Adrenal gland (tissue), 12 donors: Measurements from ENCODE around the gene SMG6. TPM values are rescaled to one million over a fixed set of nuclear protein-coding genes. Genes with fewer than 3 reads are reported as not detected.

ENCODE experiments used
- DNase-seq, 7 donors: peaks; one replicate each; pipeline ENCODE4 v3.0.0-alpha.2; 2019 to 2020
- H3K27ac ChIP-seq, 5 donors: fragments of 200-600 bp; sonication (generic) in 4 of 5; 1 replicate in 3 of 5; 2 replicates in 2 of 5; pipeline versions ENCODE4 v1.5.1 to v1.8.0; 2016 to 2020; ENCODE audit warnings: mild to moderate bottlenecking in 1 of 5
- H3K27me3 ChIP-seq: fragments of 200-600 bp; 2 replicates; pipeline ENCODE4 v1.8.0; 2021
- H3K36me3 ChIP-seq, 2 donors: fragments of 200-600 bp; replicated peaks in 1 of 2; 1 replicate in 1 of 2; 2 replicates in 1 of 2; pipeline versions ENCODE4 v1.5.1 to v1.8.0; 2018 to 2022
- H3K4me1 ChIP-seq, 2 donors: fragments of 200-600 bp; replicated peaks in 1 of 2; 1 replicate in 1 of 2; 2 replicates in 1 of 2; pipeline versions ENCODE4 v1.5.1 to v1.8.0; 2018 to 2021
- H3K4me3 ChIP-seq, 4 donors: fragments of 200-600 bp; sonication (generic) in 3 of 4; one replicate each; pipeline ENCODE4 v1.5.1; 2016 to 2018
- H3K9me3 ChIP-seq, 3 donors: fragments of 200-600 bp; sonication (generic) in 1 of 3; replicated peaks in 1 of 3; 1 replicate in 2 of 3; 2 replicates in 1 of 3; pipeline versions ENCODE4 v1.5.1 to v1.8.0; 2016 to 2021
- POLR2A ChIP-seq, 2 donors: fragments of 450-650 bp; IDR thresholded peaks; one replicate each; pipeline ENCODE4 v1.6.1; 2017; ENCODE audit warnings: antibody characterized with exemption in 2 of 2, mild to moderate bottlenecking in 2 of 2, moderate library complexity in 1 of 2
- WGBS, 4 donors: extraction: QIAGEN DNeasy Blood & Tissue Kit in 2 of 4; methylation state at CpG; one replicate each; pipeline versions ENCODE4 v1.1.5 to v1.1.7; 2013 to 2017; 5-methylcytosine and 5-hydroxymethylcytosine counted together
- intact Hi-C, 2 donors: fragments of 100-400 bp; cut with DNase I; formaldehyde crosslinking; loops; one replicate each; pipeline versions ENCODE4 v1.14.1 to v1.15.0; 2022 to 2023
- polyA plus RNA-seq, 3 donors: library from polyadenylated mRNA; stranded (reverse); fragments of 200-250 nt in 2 of 3; fragments of 350-450 nt in 1 of 3; fragmentation: Illumina TruSeq in 1 of 3; extraction: RNeasy Lipid Tissue Mini Kit (QIAGEN cat#74804) in 1 of 3; gene quantifications; one replicate each; pipeline ENCODE4 v1.2.3, GENCODE V29; 2013 to 2014
- total RNA-seq, 9 donors: library from RNA; depleted of rRNA in 4 of 9; stranded (reverse); fragments of >200 nt in 4 of 9; fragments of 120-200 nt in 1 of 9; fragmentation: NEBNext Ultra II Directional in 1 of 9; extraction: Animal tissue kit (Norgen Biotek cat#: 25700) in 1 of 9; gene quantifications; one replicate each; pipeline versions ENCODE4 v1.1.0 to v1.2.4, GENCODE V29; 2013 to 2023
- TF ChIP-seq, protein P1 (sequence below), 6 experiments: fragments of 450-650 bp in 4 of 6; fragments of 200-600 bp in 2 of 6; sonication (generic) in 1 of 6; IDR thresholded peaks; 1 replicate in 5 of 6; 2 replicates in 1 of 6; pipeline versions ENCODE4 v1.5.1 to v1.8.0; 2016 to 2021; ENCODE audit warnings: antibody characterized with exemption in 6 of 6, mild to moderate bottlenecking in 2 of 6, moderate library complexity in 1 of 6
- donor health status: healthy with polysubstance abuse.
- donor health status: Bipolar disorder and iron deficiency.
- donor health status: DM: yes; HTN: yes; CAD: no.
- donor health status: DM: no; HTN: no; CAD: no.
- donor health status: DM: no; HTN: no; CAD: no.
- donor health status: DM: yes; HTN: yes; CAD: no.

Gene SMG6
- total and polyA plus RNA-seq, 12 donors = 15.9 to 85.1 (median 44.0) TPM

DNA sequence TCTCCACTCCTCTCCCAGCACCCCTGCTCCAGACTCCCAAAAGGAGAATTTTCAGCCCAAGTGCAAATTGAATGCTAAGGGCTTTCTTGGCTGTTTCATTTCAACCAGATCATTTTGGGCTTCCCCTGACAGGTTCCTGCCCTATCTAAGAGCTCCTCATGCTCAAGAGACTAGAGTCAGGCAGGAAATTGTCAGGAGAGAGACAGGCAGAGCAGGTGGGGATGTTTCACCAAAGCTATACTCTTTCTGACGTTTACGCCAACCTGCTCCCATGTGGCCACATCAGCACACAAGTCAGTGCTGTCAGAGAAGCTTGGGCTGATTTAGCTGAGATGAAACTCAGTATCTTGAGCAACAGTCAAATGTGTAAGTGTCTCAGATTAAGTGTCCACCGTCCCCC lies 217.3 kb downstream of the SMG6 start:
- no peaks in the 10 kb centered on the region for H3K9me3 ChIP-seq
- peak overlapping the region in 4 of 5 donors; percentile 55 to 97 (median 80) for H3K27ac ChIP-seq
- 72 to 81% (median 74%) methylated on average over 3 of the region's 3 CpGs for WGBS, 4 donors
- intact Hi-C loops = no loop called here
- H3K27me3 ChIP-seq = no peaks in the 10 kb centered on the region
- DNase-seq = no peak
- H3K36me3 ChIP-seq = peaks cover 0 to 4% of the 10 kb centered on the region in 2 donors
- TF ChIP-seq POLR2A (IDR thresholded peaks at IDR 0.05) = no peak
- TF ChIP-seq, protein P1, sequence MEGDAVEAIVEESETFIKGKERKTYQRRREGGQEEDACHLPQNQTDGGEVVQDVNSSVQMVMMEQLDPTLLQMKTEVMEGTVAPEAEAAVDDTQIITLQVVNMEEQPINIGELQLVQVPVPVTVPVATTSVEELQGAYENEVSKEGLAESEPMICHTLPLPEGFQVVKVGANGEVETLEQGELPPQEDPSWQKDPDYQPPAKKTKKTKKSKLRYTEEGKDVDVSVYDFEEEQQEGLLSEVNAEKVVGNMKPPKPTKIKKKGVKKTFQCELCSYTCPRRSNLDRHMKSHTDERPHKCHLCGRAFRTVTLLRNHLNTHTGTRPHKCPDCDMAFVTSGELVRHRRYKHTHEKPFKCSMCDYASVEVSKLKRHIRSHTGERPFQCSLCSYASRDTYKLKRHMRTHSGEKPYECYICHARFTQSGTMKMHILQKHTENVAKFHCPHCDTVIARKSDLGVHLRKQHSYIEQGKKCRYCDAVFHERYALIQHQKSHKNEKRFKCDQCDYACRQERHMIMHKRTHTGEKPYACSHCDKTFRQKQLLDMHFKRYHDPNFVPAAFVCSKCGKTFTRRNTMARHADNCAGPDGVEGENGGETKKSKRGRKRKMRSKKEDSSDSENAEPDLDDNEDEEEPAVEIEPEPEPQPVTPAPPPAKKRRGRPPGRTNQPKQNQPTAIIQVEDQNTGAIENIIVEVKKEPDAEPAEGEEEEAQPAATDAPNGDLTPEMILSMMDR (IDR thresholded peaks at IDR 0.05) = no peak
- peaks cover 42 to 84% of the 10 kb centered on the region in 2 donors for H3K4me1 ChIP-seq
- no peak overlapping the region for H3K4me3 ChIP-seq

DNA sequence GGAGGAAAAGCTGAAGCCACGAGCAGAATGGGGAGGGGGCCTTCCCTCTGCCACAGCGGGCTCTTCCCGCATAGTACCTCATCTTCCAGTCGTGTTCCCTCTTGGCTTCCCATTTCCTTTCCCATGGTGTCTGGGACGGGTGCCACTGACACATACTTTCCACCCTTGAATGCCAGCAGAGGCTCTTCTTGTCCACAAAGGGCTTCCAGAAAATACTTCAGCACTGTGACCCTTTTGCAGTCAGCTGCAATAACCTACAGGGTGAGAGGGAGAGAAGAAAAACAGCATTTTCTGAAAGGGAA lies 218.0 kb downstream of the SMG6 start:
- Histone ChIP-seq H3K27ac (peak overlapping the region in 4 of 5 donors; percentile 55 to 97 (median 80)), H3K9me3 (no peaks in the 10 kb centered on the region), H3K27me3 (no peaks in the 10 kb centered on the region), H3K4me3 (no peak overlapping the region), H3K4me1 (peaks cover 42 to 80% of the 10 kb centered on the region in 2 donors), H3K36me3 (peaks cover 0 to 12% of the 10 kb centered on the region in 2 donors)
- TF ChIP-seq, protein P1 (IDR thresholded peaks at IDR 0.05) = no peak
- TF ChIP-seq POLR2A (IDR thresholded peaks at IDR 0.05) = no peak
- peak in 4 of 7 donors; percentile 54 to 80 (median 62) for DNase-seq
- intact Hi-C loops = no loop called here
- WGBS, 4 donors = 23 to 62% (median 50%) methylated on average over 5 of the region's 5 CpGs

DNA sequence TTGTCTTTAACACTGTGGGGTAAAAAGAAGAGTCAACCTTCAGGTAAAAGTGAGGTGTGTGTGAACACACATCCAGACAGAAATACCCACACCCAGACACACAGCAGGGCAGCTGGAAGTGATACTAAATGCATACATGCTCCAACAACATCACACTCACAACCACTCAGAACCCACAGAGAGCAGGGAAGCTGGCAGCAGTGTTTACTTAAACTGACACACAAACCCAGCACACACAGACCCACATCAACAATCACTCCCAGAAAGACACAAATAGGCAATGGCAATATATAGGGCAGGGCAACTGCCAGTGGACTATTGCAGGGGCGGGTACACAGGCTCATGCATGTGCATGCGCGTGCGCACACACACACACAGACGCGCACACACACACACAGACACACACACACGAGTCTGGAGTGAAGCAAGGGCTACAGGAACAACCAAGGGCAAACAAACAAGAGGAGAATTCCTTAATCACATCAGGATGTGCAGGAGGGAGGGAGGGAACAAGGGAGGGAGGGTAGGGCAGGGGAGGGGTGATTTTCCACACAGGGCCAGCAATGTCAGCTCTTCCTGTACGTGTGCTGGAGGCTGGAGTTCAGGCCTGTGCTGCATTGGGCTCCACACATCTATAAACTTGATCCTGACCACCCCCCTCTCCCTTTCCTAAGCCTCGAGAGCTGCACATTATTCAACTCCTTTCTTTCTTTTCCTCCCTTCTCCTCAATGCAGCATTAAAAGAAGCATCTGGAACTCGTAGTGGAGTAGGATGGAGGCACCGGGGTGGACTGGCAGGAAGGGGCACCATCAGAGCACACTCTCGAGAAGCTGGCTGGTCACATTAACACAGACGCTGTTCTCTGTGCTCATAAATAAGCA lies 218.6 kb downstream of the SMG6 start:
- Histone ChIP-seq H3K4me3 (no peak overlapping the region), H3K27ac (peak overlapping the region; percentile 8 to 97 (median 82)), H3K36me3 (peaks cover 0 to 17% of the 10 kb centered on the region in 2 donors), H3K27me3 (no peaks in the 10 kb centered on the region), H3K9me3 (no peaks in the 10 kb centered on the region), H3K4me1 (peaks cover 42 to 74% of the 10 kb centered on the region in 2 donors)
- intact Hi-C loops = no loop called here
- TF ChIP-seq, protein P1 (IDR thresholded peaks at IDR 0.05) = no peak
- TF ChIP-seq POLR2A (IDR thresholded peaks at IDR 0.05) = no peak
- 51 to 63% (median 54%) methylated on average over 8 to 13 of the region's 13 CpGs for WGBS, 4 donors
- peak in 6 of 7 donors; percentile 58 to 84 (median 69) for DNase-seq

DNA sequence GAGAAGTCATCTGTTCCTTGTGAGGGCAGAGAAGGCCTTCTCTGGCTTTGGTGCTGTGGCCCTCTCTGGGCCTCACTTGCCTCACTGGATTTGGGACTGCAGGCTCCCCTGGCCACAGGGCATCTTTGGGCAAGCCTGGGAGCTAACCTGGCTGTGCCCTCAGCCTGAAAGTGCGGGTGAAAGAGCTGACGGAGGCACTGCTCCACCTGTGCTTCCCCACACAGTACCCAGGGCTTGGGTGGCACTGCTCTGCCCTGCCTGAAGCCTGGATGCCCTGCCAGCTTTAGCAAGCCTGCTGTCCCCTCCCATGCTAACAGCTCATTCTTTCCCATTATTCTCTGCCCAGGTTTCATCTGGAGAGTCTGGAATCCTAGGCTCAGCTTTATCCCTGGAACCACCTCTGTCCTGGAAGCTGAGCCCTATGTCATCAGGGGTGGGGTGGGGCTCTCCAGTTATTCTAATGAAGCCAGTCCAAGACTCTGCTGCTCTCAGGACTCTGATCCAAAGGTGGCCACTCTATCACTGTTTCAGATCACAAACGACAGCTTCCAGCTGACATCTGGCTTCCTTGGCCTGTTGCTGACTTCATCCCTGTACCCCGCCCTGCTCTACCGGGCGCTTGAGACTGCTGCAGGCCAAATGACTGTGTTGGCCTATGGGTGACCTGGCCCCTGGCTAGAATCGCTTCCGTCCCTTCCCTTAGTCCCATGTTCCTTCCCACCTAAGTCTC lies 219.4 kb downstream of the SMG6 start:
- Histone ChIP-seq H3K27ac (peak overlapping the region; percentile 8 to 97 (median 82)), H3K36me3 (peaks cover 0 to 25% of the 10 kb centered on the region in 2 donors), H3K4me3 (no peak overlapping the region), H3K9me3 (no peaks in the 10 kb centered on the region), H3K27me3 (no peaks in the 10 kb centered on the region), H3K4me1 (peaks cover 42 to 70% of the 10 kb centered on the region in 2 donors)
- no peak for TF ChIP-seq POLR2A (IDR thresholded peaks at IDR 0.05)
- WGBS, 4 donors = 45 to 63% (median 54%) methylated on average over 8 of the region's 8 CpGs
- intact Hi-C loops = no loop called here
- peak in 5 of 7 donors; percentile 53 to 85 (median 62) for DNase-seq
